Neural progenitor cell (in vitro differentiated cells): ENCODE results near the gene CLNK.

ENCODE experiments used
- CTCF ChIP-seq: fragments of 200-600 bp; sonication (generic); IDR thresholded peaks from 2 replicates; pipeline ENCODE4 v1.5.1; 2017; ENCODE audit warnings: antibody characterized with exemption, mild to moderate bottlenecking
- EZH2 ChIP-seq: fragments of 200-600 bp; sonication (generic); IDR thresholded peaks from 2 replicates; pipeline ENCODE4 v1.6.1; 2017; ENCODE audit warnings: antibody characterized with exemption, mild to moderate bottlenecking, moderate library complexity
- EZH2phosphoT487 ChIP-seq: fragments of 200-600 bp; sonication (generic); IDR thresholded peaks from 2 replicates; pipeline ENCODE4 v1.6.1; 2017; ENCODE audit warnings: antibody characterized with exemption

GRCh38 chr4:10569491-10569890 is 115.1 kb downstream of the CLNK start:
- no peak for TF ChIP-seq EZH2phosphoT487
- no peak for TF ChIP-seq CTCF
- no peak for TF ChIP-seq EZH2
